Neural progenitor cell (in vitro differentiated cells): Measurements from ENCODE around the gene EML2.

ENCODE experiments used
- CTCF ChIP-seq: fragments of 200-600 bp; sonication (generic); IDR thresholded peaks from 2 replicates; pipeline ENCODE4 v1.5.1; 2017; ENCODE audit warnings: antibody characterized with exemption, mild to moderate bottlenecking
- EZH2 ChIP-seq: fragments of 200-600 bp; sonication (generic); IDR thresholded peaks from 2 replicates; pipeline ENCODE4 v1.6.1; 2017; ENCODE audit warnings: antibody characterized with exemption, mild to moderate bottlenecking, moderate library complexity
- EZH2phosphoT487 ChIP-seq: fragments of 200-600 bp; sonication (generic); IDR thresholded peaks from 2 replicates; pipeline ENCODE4 v1.6.1; 2017; ENCODE audit warnings: antibody characterized with exemption

GRCh38 chr19:45564131-45564780 is 74.9 kb downstream of the EML2 start:
- TF ChIP-seq CTCF (no peak), EZH2 (no peak), EZH2phosphoT487 (no peak)
